ENCODE measurements around the gene TMED9.

Gene TMED9

GRCh38 chr5:177588413-177588909 is 3.5 kb upstream of the TMED9 start:
- DNase-seq: no peak

- no peak for DNase-seq
Measured at GRCh38 chr5:177590406-177590805, 1.6 kb upstream of the TMED9 start.

- DNase-seq: no peak
Measured at GRCh38 chr5:177591690-177592009, 353 bp upstream of the TMED9 start.

- DNase-seq: no peak
Measured at GRCh38 chr5:177592905-177593304, 902 bp downstream of the TMED9 start.

GRCh38 chr5:177593511-177593910 is 1.5 kb downstream of the TMED9 start:
- DNase-seq: no peak

- no peak for DNase-seq
Measured at GRCh38 chr5:177594071-177594470, 2.1 kb downstream of the TMED9 start.

- no peak for DNase-seq
Measured at GRCh38 chr5:177595026-177595585, 3.1 kb downstream of the TMED9 start.

GRCh38 chr5:177595991-177596774 is 4.2 kb downstream of the TMED9 start:
- no peak for DNase-seq

GRCh38 chr5:177596775-177597238 is 4.8 kb downstream of the TMED9 start:
- no peak for DNase-seq

GRCh38 chr5:177598477-177598876 is 6.5 kb downstream of the TMED9 start:
- DNase-seq: no peak

GRCh38 chr5:177599731-177600507 is 7.9 kb downstream of the TMED9 start, which contains the start of gene B4GALT7:
Gene B4GALT7 (plus strand): TSS chr5:177600132. CDS start chr5:177600211, 79 bp downstream.
- DNase-seq: peak; percentile 81

GRCh38 chr5:177600508-177601018 is 8.6 kb downstream of the TMED9 start:
- DNase-seq: no peak

GRCh38 chr5:177601126-177601525 is 9.1 kb downstream of the TMED9 start:
- DNase-seq: no peak

GRCh38 chr5:177601577-177602457 is 9.8 kb downstream of the TMED9 start:
- DNase-seq: no peak

- no peak for DNase-seq
Measured at GRCh38 chr5:177602458-177602830, 10.4 kb downstream of the TMED9 start.

GRCh38 chr5:177603631-177604030 is 11.6 kb downstream of the TMED9 start:
- DNase-seq: no peak

- no peak for DNase-seq
Measured at GRCh38 chr5:177604116-177604521, 12.1 kb downstream of the TMED9 start.

GRCh38 chr5:177604656-177605055 is 12.7 kb downstream of the TMED9 start:
- no peak for DNase-seq

GRCh38 chr5:177605078-177605477 is 13.1 kb downstream of the TMED9 start:
- DNase-seq: no peak

- DNase-seq: no peak
Measured at GRCh38 chr5:177605667-177606066, 13.7 kb downstream of the TMED9 start.

- DNase-seq: no peak
Measured at GRCh38 chr5:177606071-177607051, 14.4 kb downstream of the TMED9 start.

All from central memory CD4-positive, alpha-beta T cell (primary cell).